H9 (cell line): ENCODE data around the gene LRRC14B. TPM values are rescaled to one million over a fixed set of nuclear protein-coding genes. Genes with fewer than 3 reads are reported as not detected.

Experiments
- DNase-seq: peaks from one replicate; pipeline ENCODE4 v3.0.0-alpha.2; 2017
- H2AFZ ChIP-seq: one replicate; pipeline ENCODE4 v1.6.1; 2013; ENCODE audit warnings: mild to moderate bottlenecking, low read length, control low read depth, moderate library complexity
- H2AK5ac ChIP-seq: 2 replicates; pipeline ENCODE4 v1.6.1; 2013; ENCODE audit warnings: low read length, control low read depth, mixed read lengths; ENCODE audit not compliant: insufficient read length
- H2BK120ac ChIP-seq: one replicate; pipeline ENCODE4 v1.6.1; 2013; ENCODE audit warnings: low read depth, mild to moderate bottlenecking, low read length, control low read depth, inconsistent platforms; ENCODE audit not compliant: poor library complexity, severe bottlenecking
- H2BK12ac ChIP-seq: 2 replicates; pipeline ENCODE4 v1.6.1; 2013; ENCODE audit warnings: low read length, control low read depth, mixed read lengths, low read depth; ENCODE audit not compliant: insufficient read length
- H2BK15ac ChIP-seq: 2 replicates; pipeline ENCODE4 v1.6.1; 2013; ENCODE audit warnings: low read depth, low read length, control low read depth
- H2BK20ac ChIP-seq: one replicate; pipeline ENCODE4 v1.6.1; 2013; ENCODE audit warnings: low read depth, mild to moderate bottlenecking, low read length, control low read depth, inconsistent platforms; ENCODE audit not compliant: poor library complexity, severe bottlenecking
- H2BK5ac ChIP-seq: 2 replicates; pipeline ENCODE4 v1.6.1; 2013; ENCODE audit warnings: low read length, control low read depth, mixed read lengths; ENCODE audit not compliant: insufficient read length
- H3K14ac ChIP-seq: 2 replicates; pipeline ENCODE4 v1.6.1; 2013; ENCODE audit warnings: low read length, control low read depth; ENCODE audit not compliant: insufficient read depth
- H3K18ac ChIP-seq: 2 replicates; pipeline ENCODE4 v1.6.1; 2013; ENCODE audit warnings: low read depth, mild to moderate bottlenecking, mixed read lengths, low read length, control low read depth; ENCODE audit not compliant: insufficient read length
- H3K23ac ChIP-seq: 2 replicates; pipeline ENCODE4 v1.6.1; 2013; ENCODE audit warnings: low read length, control low read depth, mixed read lengths, low read depth; ENCODE audit not compliant: insufficient read length
- H3K23me2 ChIP-seq: 2 replicates; pipeline ENCODE4 v1.6.1; 2013; ENCODE audit warnings: low read depth, mild to moderate bottlenecking, mixed read lengths, low read length, control low read depth; ENCODE audit not compliant: insufficient read length, poor library complexity, severe bottlenecking
- H3K27ac ChIP-seq: 2 replicates; pipeline ENCODE4 v1.5.1; 2013; ENCODE audit warnings: low read length, control low read depth, mixed read lengths, low read depth; ENCODE audit not compliant: insufficient read length
- H3K27me3 ChIP-seq: 2 replicates; pipeline ENCODE4 v1.6.1; 2013; ENCODE audit warnings: low read length, control low read depth, inconsistent platforms; ENCODE audit not compliant: insufficient read depth
- H3K4ac ChIP-seq: 2 replicates; pipeline ENCODE4 v1.6.1; 2013; ENCODE audit warnings: low read depth, mild to moderate bottlenecking, control low read depth, inconsistent platforms, low read length, moderate library complexity
- H3K4me1 ChIP-seq: 2 replicates; pipeline ENCODE4 v1.6.1; 2013; ENCODE audit warnings: low read length, control low read depth, inconsistent platforms; ENCODE audit not compliant: insufficient read depth
- H3K4me2 ChIP-seq: 2 replicates; pipeline ENCODE4 v1.6.1; 2013; ENCODE audit warnings: low read length, control low read depth, mixed read lengths; ENCODE audit not compliant: insufficient read length, insufficient read depth
- H3K56ac ChIP-seq: 2 replicates; pipeline ENCODE4 v1.6.1; 2013; ENCODE audit warnings: low read depth, mild to moderate bottlenecking, mixed read lengths, low read length, control low read depth; ENCODE audit not compliant: insufficient read length
- H3K79me1 ChIP-seq: 2 replicates; pipeline ENCODE4 v1.6.1; 2013; ENCODE audit warnings: low read depth, mild to moderate bottlenecking, moderate library complexity, low read length, control low read depth, inconsistent platforms; ENCODE audit not compliant: insufficient read depth, poor library complexity, severe bottlenecking
- H3K79me2 ChIP-seq: 2 replicates; pipeline ENCODE4 v1.6.1; 2013; ENCODE audit warnings: low read length, control low read depth, inconsistent platforms; ENCODE audit not compliant: insufficient read depth
- H3K9ac ChIP-seq: 2 replicates; pipeline ENCODE4 v1.6.1; 2013; ENCODE audit warnings: low read length, control low read depth, mixed read lengths; ENCODE audit not compliant: insufficient read length; ENCODE audit errors: extremely low read depth
- H3K9me3 ChIP-seq: one replicate; pipeline ENCODE4 v1.6.1; 2013; ENCODE audit warnings: low read depth, low read length, inconsistent platforms; ENCODE audit not compliant: control insufficient read depth
- H3T11ph ChIP-seq: one replicate; pipeline ENCODE4 v1.6.1; 2013; ENCODE audit warnings: mild to moderate bottlenecking, low read length, control low read depth, inconsistent platforms
- H4K20me1 ChIP-seq: one replicate; pipeline ENCODE4 v1.6.1; 2013; ENCODE audit not compliant: control insufficient read depth, insufficient read length, insufficient read depth
- H4K5ac ChIP-seq: 2 replicates; pipeline ENCODE4 v1.6.1; 2013; ENCODE audit warnings: low read depth, mild to moderate bottlenecking, mixed read lengths, low read length, control low read depth; ENCODE audit not compliant: insufficient read length
- H4K8ac ChIP-seq: replicated peaks from 2 replicates; pipeline ENCODE4 v1.6.1; 2013; ENCODE audit warnings: low read length, control low read depth, mixed read lengths, low read depth; ENCODE audit not compliant: insufficient read length
- H4K91ac ChIP-seq: 2 replicates; pipeline ENCODE4 v1.6.1; 2013; ENCODE audit warnings: low read depth, mild to moderate bottlenecking, moderate library complexity, mixed read lengths, low read length, control low read depth; ENCODE audit not compliant: insufficient read length
- H3K27ac Mint-ChIP-seq, 3 experiments: 2 replicates in 2 of 3; 3 replicates in 1 of 3; pipeline ENCODE4 v1.8.0; 2020 to 2021; ENCODE audit warnings: mixed read lengths in 3 of 3, mild to moderate bottlenecking in 1 of 3, moderate library complexity in 1 of 3
- H3K27me3 Mint-ChIP-seq: 2 replicates; pipeline ENCODE4 v1.8.0; 2021; ENCODE audit warnings: low read depth, mild to moderate bottlenecking, moderate library complexity, mixed read lengths
- H3K36me3 Mint-ChIP-seq, 3 experiments: 2 replicates in 2 of 3; 3 replicates in 1 of 3; pipeline ENCODE4 v1.8.0; 2020 to 2021; ENCODE audit warnings: low read depth in 3 of 3, mixed read lengths in 3 of 3; ENCODE audit not compliant: insufficient read depth in 1 of 3
- H3K4me1 Mint-ChIP-seq, 2 experiments: 2 replicates each; pipeline ENCODE4 v1.8.0; 2020; ENCODE audit warnings: mixed read lengths in 2 of 2
- H3K4me3 Mint-ChIP-seq, 2 experiments: 2 replicates in 1 of 2; 3 replicates in 1 of 2; pipeline ENCODE4 v1.8.0; 2020 to 2021; ENCODE audit warnings: mild to moderate bottlenecking in 2 of 2, mixed read lengths in 2 of 2, moderate library complexity in 1 of 2
- H3K9me3 Mint-ChIP-seq, 2 experiments: 2 replicates in 1 of 2; 3 replicates in 1 of 2; pipeline ENCODE4 v1.8.0; 2020; ENCODE audit warnings: mild to moderate bottlenecking in 2 of 2, mixed read lengths in 2 of 2, moderate library complexity in 1 of 2
- WGBS: extraction: QIAGEN DNeasy Blood & Tissue Kit; methylation state at CpG from one replicate; pipeline ENCODE4 v1.1.7; 2013; ENCODE audit warnings: missing lambda C conversion rate, low lambda C conversion rate, mixed read lengths; ENCODE audit not compliant: insufficient read length; ENCODE audit errors: extremely low coverage; 5-methylcytosine and 5-hydroxymethylcytosine counted together
- total RNA-seq: library from RNA; stranded (reverse); gene quantifications from 2 replicates; pipeline ENCODE4 v1.2.1, GENCODE V29; 2021
- TF ChIP-seq, protein P1 (sequence below): fragments of 200-600 bp; sonication (generic); conservative IDR thresholded peaks from 3 replicates; pipeline ENCODE4 v1.8.0; 2021; ENCODE audit warnings: antibody characterized with exemption, mild to moderate bottlenecking

Gene LRRC14B
- total RNA-seq, 1 experiment from 2014 or later, result not detected

DNA sequence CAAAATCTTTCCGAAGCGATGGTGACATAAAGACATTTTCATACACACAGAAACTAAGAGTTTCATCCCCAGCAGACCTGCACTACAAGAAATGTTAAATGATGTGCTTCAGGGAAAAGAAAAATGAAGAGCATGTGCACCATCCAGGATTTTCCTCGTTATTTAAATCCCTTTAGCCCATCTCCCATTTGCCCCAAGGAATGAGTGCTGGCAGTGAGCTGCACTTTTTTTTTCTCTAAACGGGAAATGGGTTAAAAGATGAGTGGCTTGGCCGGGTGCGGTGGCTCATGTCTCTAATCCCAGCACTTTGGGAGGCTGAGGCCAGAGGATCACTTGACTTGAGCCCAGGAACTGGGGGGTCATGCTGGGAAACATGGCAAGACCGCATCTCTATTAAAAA, 6.8 kb upstream of the LRRC14B start:
- H3K27ac Mint-ChIP-seq, result no peak overlapping the region
- H3K27me3 ChIP-seq, result no peaks in the 10 kb centered on the region
- no peak overlapping the region for H3K4me3 Mint-ChIP-seq
- no peak overlapping the region for H2BK12ac ChIP-seq
- no peaks in the 10 kb centered on the region for H3K79me2 ChIP-seq
- no peak overlapping the region for H3K56ac ChIP-seq
- no peak overlapping the region for H2BK5ac ChIP-seq
- H2AFZ ChIP-seq, result no peak overlapping the region
- H2BK15ac ChIP-seq, result no peak overlapping the region
- H3K27me3 Mint-ChIP-seq, result peaks cover 1% of the 10 kb centered on the region
- H2BK20ac ChIP-seq, result no peak overlapping the region
- no peak overlapping the region for H3K27ac ChIP-seq
- H4K91ac ChIP-seq, result no peak overlapping the region
- H3K4me1 ChIP-seq, result peaks cover 3% of the 10 kb centered on the region; the same call in 1 of the 2 replicates
- H3K4me2 ChIP-seq, result no peak overlapping the region
- H3K4ac ChIP-seq, result no peak overlapping the region
- H3K14ac ChIP-seq, result no peak overlapping the region
- no peak overlapping the region for H4K8ac ChIP-seq
- no peak overlapping the region for H2BK120ac ChIP-seq
- DNase-seq, result no peak
- H3K23me2 ChIP-seq, result no peaks in the 10 kb centered on the region
- H3T11ph ChIP-seq, result no peak overlapping the region
- H4K5ac ChIP-seq, result no peak overlapping the region
- H3K79me1 ChIP-seq, result no peaks in the 10 kb centered on the region
- TF ChIP-seq, protein P1, sequence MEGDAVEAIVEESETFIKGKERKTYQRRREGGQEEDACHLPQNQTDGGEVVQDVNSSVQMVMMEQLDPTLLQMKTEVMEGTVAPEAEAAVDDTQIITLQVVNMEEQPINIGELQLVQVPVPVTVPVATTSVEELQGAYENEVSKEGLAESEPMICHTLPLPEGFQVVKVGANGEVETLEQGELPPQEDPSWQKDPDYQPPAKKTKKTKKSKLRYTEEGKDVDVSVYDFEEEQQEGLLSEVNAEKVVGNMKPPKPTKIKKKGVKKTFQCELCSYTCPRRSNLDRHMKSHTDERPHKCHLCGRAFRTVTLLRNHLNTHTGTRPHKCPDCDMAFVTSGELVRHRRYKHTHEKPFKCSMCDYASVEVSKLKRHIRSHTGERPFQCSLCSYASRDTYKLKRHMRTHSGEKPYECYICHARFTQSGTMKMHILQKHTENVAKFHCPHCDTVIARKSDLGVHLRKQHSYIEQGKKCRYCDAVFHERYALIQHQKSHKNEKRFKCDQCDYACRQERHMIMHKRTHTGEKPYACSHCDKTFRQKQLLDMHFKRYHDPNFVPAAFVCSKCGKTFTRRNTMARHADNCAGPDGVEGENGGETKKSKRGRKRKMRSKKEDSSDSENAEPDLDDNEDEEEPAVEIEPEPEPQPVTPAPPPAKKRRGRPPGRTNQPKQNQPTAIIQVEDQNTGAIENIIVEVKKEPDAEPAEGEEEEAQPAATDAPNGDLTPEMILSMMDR, result no peak
- no CpG with 5 or more reads among the region's 7 CpGs for WGBS
- H3K9me3 Mint-ChIP-seq, result no peaks in the 10 kb centered on the region
- H3K9me3 ChIP-seq, result no peaks in the 10 kb centered on the region
- no peaks in the 10 kb centered on the region for H4K20me1 ChIP-seq
- no peak overlapping the region for H3K18ac ChIP-seq
- H3K4me1 Mint-ChIP-seq, result peaks cover 16 to 18% of the 10 kb centered on the region in 2 experiments
- H3K9ac ChIP-seq, result no peak overlapping the region
- H2AK5ac ChIP-seq, result no peak overlapping the region
- no peak overlapping the region for H3K23ac ChIP-seq
- peaks cover 8 to 48% (median 46%) of the 10 kb centered on the region in 3 experiments for H3K36me3 Mint-ChIP-seq
